Pons (tissue), 1 donor: ENCODE measurements around the gene RASGRF1.
A peak's percentile ranks its signal among the peaks of the same experiment; 100 is the strongest.
"Not testable (repeated sequence)": the region's sequence is repeated elsewhere in the genome, so short reads cannot be mapped to it uniquely, and the experiment has no call there.

Experiments used
- DNase-seq: peaks from one replicate; pipeline ENCODE4 v3.0.0-alpha.2; 2016; ENCODE audit warnings: low spot score

RASGRF1 gene

GRCh38 chr15:79008659-79009058 lies 81.9 kb downstream of the RASGRF1 start:
- DNase-seq = no peak

GRCh38 chr15:79007066-79007465 lies 83.5 kb downstream of the RASGRF1 start:
- DNase-seq = no peak

GRCh38 chr15:79006071-79006470 lies 84.5 kb downstream of the RASGRF1 start:
- DNase-seq = no peak

GRCh38 chr15:79004336-79004735 lies 86.2 kb downstream of the RASGRF1 start:
- peak; percentile 77 for DNase-seq

- no peak for DNase-seq
These were observed 86.7 kb downstream of the RASGRF1 start for GRCh38 chr15:79003896-79004295.

- DNase-seq = no peak
These were observed 87.3 kb downstream of the RASGRF1 start for GRCh38 chr15:79003301-79003700.

- no peak for DNase-seq
These were observed 88.0 kb downstream of the RASGRF1 start for GRCh38 chr15:79002581-79002980.

- DNase-seq = no peak
These were observed 90.9 kb downstream of the RASGRF1 start for GRCh38 chr15:78999636-79000035.

GRCh38 chr15:78998526-78998925 lies 92.1 kb downstream of the RASGRF1 start:
- no peak for DNase-seq

- DNase-seq = no peak
These were observed 92.5 kb downstream of the RASGRF1 start for GRCh38 chr15:78997981-78998499.

GRCh38 chr15:78996894-78997275 lies 93.7 kb downstream of the RASGRF1 start:
- DNase-seq = no peak

GRCh38 chr15:78995921-78996893 lies 94.4 kb downstream of the RASGRF1 start:
- DNase-seq = no peak

- not testable (repeated sequence) for DNase-seq
These were observed 95.4 kb downstream of the RASGRF1 start for GRCh38 chr15:78995161-78995560.

- no peak for DNase-seq
These were observed 96.5 kb downstream of the RASGRF1 start for GRCh38 chr15:78993931-78994530.

GRCh38 chr15:78993257-78993930 lies 97.2 kb downstream of the RASGRF1 start:
- DNase-seq = no peak

- peak; percentile 67 for DNase-seq
These were observed 97.9 kb downstream of the RASGRF1 start for GRCh38 chr15:78992416-78993256.

GRCh38 chr15:78991879-78992278 lies 98.7 kb downstream of the RASGRF1 start:
- no peak for DNase-seq

GRCh38 chr15:78991476-78991875 lies 99.1 kb downstream of the RASGRF1 start:
- DNase-seq = no peak

- no peak for DNase-seq
These were observed 100.3 kb downstream of the RASGRF1 start for GRCh38 chr15:78990278-78990677.

GRCh38 chr15:78989701-78990240 lies 100.8 kb downstream of the RASGRF1 start:
- no peak for DNase-seq

GRCh38 chr15:78988361-78988911 lies 102.1 kb downstream of the RASGRF1 start:
- peak; percentile 84 for DNase-seq
